ENCODE measurements around the gene PLEKHB2. TPM values are rescaled to one million over a fixed set of nuclear protein-coding genes. Genes with fewer than 3 reads are reported as not detected.

The PLEKHB2 gene
- total and polyA plus RNA-seq, 2 donors (not counting 1 experiment from before 2014, with no cell fraction given): 16.3 to 39.5 TPM

DNA sequence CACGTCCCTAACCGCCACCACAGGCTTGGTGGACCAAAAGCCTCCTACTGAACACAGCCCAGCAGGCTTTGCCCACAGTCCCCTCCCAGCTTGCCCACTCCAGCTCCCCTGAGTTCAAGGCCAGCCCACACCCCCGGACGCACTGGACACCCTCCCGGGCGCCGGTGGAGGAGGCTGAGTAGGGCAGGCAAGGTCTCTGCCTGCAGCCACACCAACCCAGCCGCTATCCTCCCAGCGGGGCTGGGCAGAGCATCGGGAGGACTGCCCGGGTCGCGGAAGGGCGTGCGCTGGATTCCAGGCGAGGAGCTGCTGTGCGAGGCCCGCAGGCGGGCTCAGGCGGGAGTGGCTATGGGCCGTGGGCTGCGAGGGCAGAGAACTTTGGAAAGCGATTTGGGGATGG lies 49.5 kb downstream of the PLEKHB2 start:
- peaks cover 0 to 5% of the 10 kb centered on the region in 2 experiments for H3K36me3 ChIP-seq (replicated peaks in 1 of 2; ENCODE audit: control extremely low read depth in 1 of 2, control insufficient read depth in 1 of 2, extremely low read depth in 1 of 2, insufficient read depth in 2 of 2, low read length in 1 of 2)
- H3K4me2 ChIP-seq (replicated peaks; ENCODE audit: low read depth, low read length, poor library complexity, severe bottlenecking): no peak overlapping the region
- CTCF ChIA-PET: interaction anchor here (0.8 to 3.7 kb wide), 9 partner anchors 9 to 647 kb away, joined by 3 to 15 read pairs (median 4); no protein-coding TSS in a partner anchor
- no peaks in the 10 kb centered on the region for H3K9me3 Mint-ChIP-seq (ENCODE audit: insufficient read depth)
- TF ChIP-seq, protein P1, sequence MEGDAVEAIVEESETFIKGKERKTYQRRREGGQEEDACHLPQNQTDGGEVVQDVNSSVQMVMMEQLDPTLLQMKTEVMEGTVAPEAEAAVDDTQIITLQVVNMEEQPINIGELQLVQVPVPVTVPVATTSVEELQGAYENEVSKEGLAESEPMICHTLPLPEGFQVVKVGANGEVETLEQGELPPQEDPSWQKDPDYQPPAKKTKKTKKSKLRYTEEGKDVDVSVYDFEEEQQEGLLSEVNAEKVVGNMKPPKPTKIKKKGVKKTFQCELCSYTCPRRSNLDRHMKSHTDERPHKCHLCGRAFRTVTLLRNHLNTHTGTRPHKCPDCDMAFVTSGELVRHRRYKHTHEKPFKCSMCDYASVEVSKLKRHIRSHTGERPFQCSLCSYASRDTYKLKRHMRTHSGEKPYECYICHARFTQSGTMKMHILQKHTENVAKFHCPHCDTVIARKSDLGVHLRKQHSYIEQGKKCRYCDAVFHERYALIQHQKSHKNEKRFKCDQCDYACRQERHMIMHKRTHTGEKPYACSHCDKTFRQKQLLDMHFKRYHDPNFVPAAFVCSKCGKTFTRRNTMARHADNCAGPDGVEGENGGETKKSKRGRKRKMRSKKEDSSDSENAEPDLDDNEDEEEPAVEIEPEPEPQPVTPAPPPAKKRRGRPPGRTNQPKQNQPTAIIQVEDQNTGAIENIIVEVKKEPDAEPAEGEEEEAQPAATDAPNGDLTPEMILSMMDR (IDR thresholded peaks at IDR 0.05): no peak
- TF ChIP-seq EZH2 (IDR thresholded peaks at IDR 0.05; ENCODE audit: borderline replicate concordance, insufficient read depth, low read depth, low read length, poor library complexity, severe bottlenecking): no peak
- no peak overlapping the region for H3K27ac Mint-ChIP-seq
- no peaks in the 10 kb centered on the region for H3K79me2 ChIP-seq (ENCODE audit: control insufficient read depth, insufficient read depth, low read length)
- no peak overlapping the region for H3K27ac ChIP-seq (ENCODE audit: low read length in 2 of 2)
- no peaks in the 10 kb centered on the region for H3K27me3 ChIP-seq (replicated peaks in 1 of 4; ENCODE audit: control extremely low read depth in 1 of 4, control insufficient read depth in 3 of 4, insufficient read depth in 4 of 4, low read length in 3 of 4)
- DNase-seq (no peak), ATAC-seq (ENCODE audit: low read depth) (no peak)
- H3K9ac ChIP-seq (ENCODE audit: low read length): no peak overlapping the region
- H3K4me3 Mint-ChIP-seq: no peak overlapping the region
- WGBS (ENCODE audit: insufficient coverage): 98% methylated on average over 19 of the region's 23 CpGs
- H4K20me1 ChIP-seq (ENCODE audit: control insufficient read depth, insufficient read depth, low read length, poor library complexity, severe bottlenecking): no peaks in the 10 kb centered on the region
- H3K9me3 ChIP-seq (ENCODE audit: control extremely low read depth in 1 of 3, control insufficient read depth in 2 of 3, insufficient read depth in 1 of 3, low read length in 2 of 3): no peaks in the 10 kb centered on the region
- H3K4me3 ChIP-seq (ENCODE audit: control extremely low read depth in 1 of 5, extremely low read depth in 1 of 5, insufficient read depth in 1 of 5, low read depth in 2 of 5, low read length in 4 of 5): no peak overlapping the region
- intact Hi-C loops (cut with micrococcal nuclease): loop anchor here (1.0 to 10.0 kb wide), 2 partner anchors 259 to 990 kb away; no protein-coding TSS in a partner anchor
- peaks cover 9 to 15% of the 10 kb centered on the region in 2 donors for H3K4me1 ChIP-seq (ENCODE audit: control insufficient read depth in 2 of 2, insufficient read depth in 2 of 2, low read length in 2 of 2)
- H2AFZ ChIP-seq (ENCODE audit: insufficient read depth, low read depth, low read length, poor library complexity, severe bottlenecking): no peak overlapping the region
- H3K27me3 Mint-ChIP-seq: no peaks in the 10 kb centered on the region
- H3K4me1 Mint-ChIP-seq: peaks cover 19% of the 10 kb centered on the region
- POLR2A ChIA-PET: no interaction called here

DNA sequence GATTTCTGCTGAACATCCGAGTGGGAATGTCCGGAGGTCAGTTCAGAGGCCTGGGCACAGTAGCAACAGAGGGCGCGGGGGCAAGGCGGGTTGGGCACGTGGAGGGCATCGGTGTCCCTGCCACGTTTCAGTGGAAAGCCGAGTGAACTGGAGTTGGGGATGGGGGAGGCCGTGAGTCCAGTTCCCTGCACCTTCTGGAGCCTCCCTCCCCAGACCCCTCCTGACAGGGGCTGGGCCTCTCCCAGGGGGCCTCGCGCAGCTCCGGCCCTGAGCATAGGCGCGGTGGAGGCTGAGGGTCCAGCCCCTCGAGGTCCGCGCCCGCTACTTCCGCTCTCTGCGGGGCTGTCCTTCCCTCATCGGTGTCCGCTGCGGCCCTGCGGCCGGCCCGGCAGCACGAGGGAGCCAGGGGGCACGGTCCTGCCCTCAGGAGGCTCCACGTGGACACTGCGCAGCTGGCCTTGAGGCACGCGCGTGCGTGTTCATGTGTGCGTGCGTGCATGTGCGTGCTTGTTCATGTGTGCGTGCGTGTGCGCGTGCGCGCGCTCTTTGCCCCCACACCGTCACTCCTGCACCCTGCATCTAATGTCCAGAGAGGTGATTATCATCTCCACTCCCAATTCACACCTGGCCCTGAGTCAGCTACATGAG lies 50.2 kb downstream of the PLEKHB2 start:
- peaks cover 19% of the 10 kb centered on the region for H3K4me1 Mint-ChIP-seq
- H3K36me3 ChIP-seq (replicated peaks in 1 of 2; ENCODE audit: control extremely low read depth in 1 of 2, control insufficient read depth in 1 of 2, extremely low read depth in 1 of 2, insufficient read depth in 2 of 2, low read length in 1 of 2): peaks cover 0 to 5% of the 10 kb centered on the region in 2 experiments
- H3K9me3 ChIP-seq (ENCODE audit: control extremely low read depth in 1 of 3, control insufficient read depth in 2 of 3, insufficient read depth in 1 of 3, low read length in 2 of 3): no peaks in the 10 kb centered on the region
- DNase-seq (no peak), ATAC-seq (ENCODE audit: low read depth) (no peak)
- no peaks in the 10 kb centered on the region for H3K9me3 Mint-ChIP-seq (ENCODE audit: insufficient read depth)
- H3K9ac ChIP-seq (ENCODE audit: low read length): no peak overlapping the region
- POLR2A ChIA-PET: no interaction called here
- no peaks in the 10 kb centered on the region for H4K20me1 ChIP-seq (ENCODE audit: control insufficient read depth, insufficient read depth, low read length, poor library complexity, severe bottlenecking)
- H3K4me1 ChIP-seq (ENCODE audit: control insufficient read depth in 2 of 2, insufficient read depth in 2 of 2, low read length in 2 of 2): peaks cover 9 to 15% of the 10 kb centered on the region in 2 donors
- H3K27ac Mint-ChIP-seq: no peak overlapping the region
- intact Hi-C loops (cut with micrococcal nuclease): loop anchor here (10.0 kb wide), 1 partner anchor 989 kb away; no protein-coding TSS in a partner anchor
- H3K4me3 Mint-ChIP-seq: no peak overlapping the region
- H2AFZ ChIP-seq (ENCODE audit: insufficient read depth, low read depth, low read length, poor library complexity, severe bottlenecking): no peak overlapping the region
- no peaks in the 10 kb centered on the region for H3K27me3 Mint-ChIP-seq
- H3K79me2 ChIP-seq (ENCODE audit: control insufficient read depth, insufficient read depth, low read length): no peaks in the 10 kb centered on the region
- H3K27ac ChIP-seq (ENCODE audit: low read length in 2 of 2): no peak overlapping the region
- WGBS (ENCODE audit: insufficient coverage): 98% methylated on average over 39 of the region's 46 CpGs
- H3K27me3 ChIP-seq (replicated peaks in 1 of 4; ENCODE audit: control extremely low read depth in 1 of 4, control insufficient read depth in 3 of 4, insufficient read depth in 4 of 4, low read length in 3 of 4): no peaks in the 10 kb centered on the region
- CTCF ChIA-PET: interaction anchor here (0.8 to 3.7 kb wide), 6 partner anchors 9 to 647 kb away, joined by 3 to 15 read pairs (median 6); no protein-coding TSS in a partner anchor
- H3K4me2 ChIP-seq (replicated peaks; ENCODE audit: low read depth, low read length, poor library complexity, severe bottlenecking): no peak overlapping the region
- no peak overlapping the region for H3K4me3 ChIP-seq (ENCODE audit: control extremely low read depth in 1 of 5, extremely low read depth in 1 of 5, insufficient read depth in 1 of 5, low read depth in 2 of 5, low read length in 4 of 5)
- TF ChIP-seq, protein P1 (IDR thresholded peaks at IDR 0.05): no peak

All from B cell (primary cell).